Measurements from ENCODE around the gene EXOC4.

DNA sequence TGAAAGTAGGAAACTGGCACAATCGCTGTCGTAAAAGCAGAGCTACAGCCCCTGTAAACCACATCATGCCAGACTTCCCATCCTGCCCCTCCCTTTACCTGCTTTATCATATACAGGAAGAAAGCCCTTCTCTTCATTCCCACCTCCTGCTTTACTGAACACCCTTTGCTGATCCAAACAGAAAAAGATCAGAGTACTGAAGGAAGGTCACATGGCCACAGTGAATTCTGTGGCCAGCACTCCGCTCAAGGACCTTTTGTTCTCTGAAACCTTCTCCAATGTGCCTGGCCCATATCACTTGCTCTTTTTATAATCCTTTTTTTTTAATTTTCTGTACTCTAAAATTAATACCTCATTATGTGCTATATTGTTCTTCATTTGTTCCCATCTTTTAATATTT lies 765.4 kb downstream of the EXOC4 start:
- TF ChIP-seq EZH2 (IDR thresholded peaks at IDR 0.05; ENCODE audit: insufficient read depth, poor library complexity, severe bottlenecking): no peak
- no peak for TF ChIP-seq EZH2phosphoT487 (IDR thresholded peaks at IDR 0.05; ENCODE audit: insufficient read depth, low read depth)
